Activated CD4-positive, alpha-beta T cell treated with anti-CD3 and anti-CD28 coated beads for 1 hour (primary cell): ENCODE results near the gene HDGFL2.
"Not testable (repeated sequence)": the region's sequence is repeated elsewhere in the genome, so short reads cannot be mapped to it uniquely, and the experiment has no call there.

Experiments
- DNase-seq: peaks from one replicate; pipeline ENCODE4 v3.0.0-alpha.2; 2020

HDGFL2 gene

GRCh38 chr19:4537953-4538600 is 66.0 kb downstream of the HDGFL2 start:
- DNase-seq: no peak

- DNase-seq: no peak
Observed at GRCh38 chr19:4538601-4538954, 66.5 kb downstream of the HDGFL2 start.

GRCh38 chr19:4539169-4539692 is 67.1 kb downstream of the HDGFL2 start:
- DNase-seq: no peak

GRCh38 chr19:4539693-4540581 is 67.8 kb downstream of the HDGFL2 start, which contains the start of gene LRG1:
Gene LRG1 (minus strand): TSS chr19:4540036. CDS start chr19:4540013, 23 bp downstream.
- DNase-seq: no peak

GRCh38 chr19:4541114-4541805 is 69.2 kb downstream of the HDGFL2 start:
- no peak for DNase-seq

- DNase-seq: not testable (repeated sequence)
Observed at GRCh38 chr19:4541806-4542145, 69.7 kb downstream of the HDGFL2 start.

- DNase-seq: no peak
Observed at GRCh38 chr19:4542896-4543841, 71.1 kb downstream of the HDGFL2 start.

- no peak for DNase-seq
Observed at GRCh38 chr19:4543842-4544647, 71.9 kb downstream of the HDGFL2 start.

GRCh38 chr19:4547303-4548237 is 75.5 kb downstream of the HDGFL2 start:
- DNase-seq: no peak

GRCh38 chr19:4548238-4548584 is 76.1 kb downstream of the HDGFL2 start:
- no peak for DNase-seq

- DNase-seq: no peak
Observed at GRCh38 chr19:4550018-4550417, 77.9 kb downstream of the HDGFL2 start.

- no peak for DNase-seq
Observed at GRCh38 chr19:4550479-4551050, 78.5 kb downstream of the HDGFL2 start.
